ENCODE data around the gene IFRD1.
"Not testable (repeated sequence)": the region's sequence is repeated elsewhere in the genome, so short reads cannot be mapped to it uniquely, and the experiment has no call there.

Gene IFRD1

DNA sequence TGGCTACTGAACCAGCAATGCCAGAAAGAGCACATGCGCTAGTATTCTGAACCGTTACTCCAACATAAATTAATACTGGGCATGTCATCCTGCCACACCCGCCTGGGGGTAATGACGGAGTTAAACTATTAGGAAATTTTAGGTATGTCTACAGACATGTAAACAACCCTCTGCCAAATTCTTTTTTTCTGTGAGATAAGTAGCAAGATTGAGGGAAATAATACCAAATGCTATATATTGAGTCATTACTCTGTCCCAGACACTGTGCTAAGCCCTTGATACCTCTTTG lies 37.9 kb downstream of the IFRD1 start:
- DNase-seq (ENCODE audit: low spot score) = no peak

DNA sequence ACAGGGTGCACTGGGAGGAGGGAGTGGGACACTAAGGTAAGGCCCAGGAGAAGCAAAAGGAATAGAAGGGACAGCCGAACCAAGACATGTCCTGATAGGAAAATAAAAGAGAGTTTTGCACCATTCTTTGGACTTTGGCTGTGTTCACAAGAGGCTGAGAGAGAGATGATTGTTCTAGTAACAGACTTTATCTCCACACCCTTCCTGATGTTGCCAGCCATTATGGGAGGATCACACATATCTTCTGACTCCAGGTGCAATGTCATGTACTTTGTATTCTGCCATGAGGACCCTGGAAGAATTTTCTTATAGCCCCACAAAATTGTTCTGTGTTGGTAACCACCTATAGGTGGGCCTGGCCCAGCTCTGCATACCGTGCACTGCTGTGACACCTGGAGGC lies 41.9 kb downstream of the IFRD1 start:
- DNase-seq (ENCODE audit: low spot score) = no peak

DNA sequence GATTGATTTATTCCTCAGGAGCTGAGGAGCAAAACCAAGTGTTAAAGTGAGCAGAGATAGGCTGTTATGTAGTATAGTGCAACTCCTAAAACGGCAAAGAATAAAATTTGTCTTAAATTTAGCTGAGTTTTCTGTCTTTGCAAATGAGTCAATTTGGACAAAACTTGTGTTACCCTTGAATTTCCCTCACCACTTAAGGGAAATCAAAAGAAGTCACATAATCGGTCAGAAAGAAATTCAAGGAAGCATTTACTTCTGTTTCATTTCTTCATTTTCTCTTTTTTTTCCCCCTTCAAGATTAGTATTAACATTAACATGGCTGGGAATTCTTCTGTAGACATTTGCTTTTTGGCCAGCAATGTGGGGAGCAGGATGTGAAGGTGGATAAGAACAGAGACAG lies 44.4 kb downstream of the IFRD1 start:
- DNase-seq (ENCODE audit: low spot score) = no peak

DNA sequence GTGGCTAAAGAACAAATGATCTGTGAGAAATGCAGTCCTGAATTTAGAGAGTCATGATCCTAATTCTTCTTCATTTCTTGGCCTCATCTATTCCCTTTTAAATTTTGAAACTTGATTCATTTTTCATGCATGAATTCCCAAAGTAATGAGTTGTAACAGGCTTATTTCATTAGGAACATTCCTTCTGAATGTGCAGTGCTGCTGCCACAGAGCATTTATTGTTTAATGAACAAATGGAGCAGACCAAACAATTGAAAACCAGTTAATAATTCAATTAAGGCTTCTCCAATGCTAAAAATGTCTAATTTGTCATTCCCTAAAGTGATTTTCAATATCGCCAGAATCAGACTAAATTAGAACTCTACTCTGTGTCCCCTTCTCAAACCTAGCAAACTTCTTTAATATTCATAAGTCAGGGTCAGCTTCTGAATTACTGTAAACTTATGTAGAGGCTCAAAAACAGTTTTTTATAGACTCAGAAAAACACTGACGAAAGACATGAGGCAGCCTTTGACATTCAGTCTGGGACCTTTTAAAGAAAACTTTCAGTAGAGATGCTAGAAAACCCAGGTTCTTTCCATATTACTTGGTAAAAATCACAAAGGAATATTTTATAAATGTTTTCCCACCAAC lies 45.0 kb downstream of the IFRD1 start:
- DNase-seq (ENCODE audit: low spot score) = no peak

DNA sequence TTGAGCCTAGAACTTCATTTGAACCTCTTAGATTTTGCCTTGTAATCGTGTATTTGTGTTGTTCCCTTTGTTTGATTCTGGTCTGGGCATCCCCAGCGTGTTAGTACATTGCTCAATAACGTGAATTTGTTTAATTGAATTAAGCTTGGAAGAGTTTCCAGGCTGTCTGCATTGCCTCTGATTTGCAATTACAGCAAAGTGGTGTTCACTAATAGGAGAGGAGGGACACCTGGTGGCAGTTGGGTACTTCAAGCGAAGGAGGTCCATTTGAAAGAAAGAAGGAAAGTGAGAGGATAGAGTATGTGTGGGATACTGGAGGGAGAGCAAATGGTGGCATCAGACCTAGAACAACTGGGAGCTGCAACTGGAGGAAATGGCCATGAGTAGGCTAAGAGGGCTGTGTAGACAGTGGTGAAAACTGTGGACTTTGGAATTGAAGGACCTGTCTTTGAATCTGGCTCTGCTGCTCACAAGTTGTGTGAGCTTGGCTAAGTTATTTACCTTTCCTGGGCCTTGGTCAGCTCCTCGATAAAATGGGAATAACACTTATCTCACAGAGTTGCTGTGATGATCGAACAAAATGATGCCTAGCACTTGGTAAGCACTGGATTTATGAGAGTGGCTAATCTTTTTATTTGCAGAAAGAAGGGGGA lies 45.7 kb downstream of the IFRD1 start:
- DNase-seq (ENCODE audit: low spot score) = peak; percentile 71

DNA sequence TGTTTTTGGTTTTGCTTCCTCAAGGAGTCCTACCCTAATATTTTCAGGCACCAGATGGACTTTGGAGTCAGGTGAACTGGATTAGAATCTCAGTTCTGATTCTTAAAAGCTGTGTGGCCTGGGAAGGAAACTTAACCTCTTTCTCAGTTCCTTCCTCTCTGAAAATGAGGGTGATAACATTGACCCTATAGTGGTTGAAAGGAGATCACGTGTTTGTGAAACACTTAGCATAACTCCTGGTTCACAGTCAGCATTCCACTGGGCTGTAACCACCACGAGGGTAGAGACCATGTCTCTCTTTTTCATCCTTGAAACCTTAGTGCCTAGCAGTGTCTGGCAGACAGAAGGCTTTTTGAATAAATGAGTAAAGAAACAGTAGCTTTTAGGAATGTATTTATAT lies 47.2 kb downstream of the IFRD1 start:
- no peak for DNase-seq (ENCODE audit: low spot score)

DNA sequence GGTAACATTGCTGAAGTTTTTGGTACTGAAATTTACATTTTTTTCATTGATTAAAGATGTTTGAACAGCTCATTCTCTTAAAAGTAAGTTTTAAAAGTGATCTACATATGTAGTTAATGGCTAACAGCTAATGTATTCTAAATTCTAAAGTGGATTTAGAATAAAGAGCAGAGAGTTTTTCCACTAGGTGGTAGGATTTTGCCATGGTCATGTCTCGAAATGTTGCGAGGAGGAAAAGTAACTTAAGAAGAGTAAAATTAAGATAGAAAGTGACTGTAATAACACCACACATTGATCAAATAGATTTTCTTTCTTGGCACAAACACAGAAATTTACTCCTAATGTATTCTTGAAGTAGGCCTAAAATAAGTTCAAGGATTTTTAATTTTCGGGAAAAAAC lies 50.4 kb downstream of the IFRD1 start:
- no peak for DNase-seq (ENCODE audit: low spot score)

DNA sequence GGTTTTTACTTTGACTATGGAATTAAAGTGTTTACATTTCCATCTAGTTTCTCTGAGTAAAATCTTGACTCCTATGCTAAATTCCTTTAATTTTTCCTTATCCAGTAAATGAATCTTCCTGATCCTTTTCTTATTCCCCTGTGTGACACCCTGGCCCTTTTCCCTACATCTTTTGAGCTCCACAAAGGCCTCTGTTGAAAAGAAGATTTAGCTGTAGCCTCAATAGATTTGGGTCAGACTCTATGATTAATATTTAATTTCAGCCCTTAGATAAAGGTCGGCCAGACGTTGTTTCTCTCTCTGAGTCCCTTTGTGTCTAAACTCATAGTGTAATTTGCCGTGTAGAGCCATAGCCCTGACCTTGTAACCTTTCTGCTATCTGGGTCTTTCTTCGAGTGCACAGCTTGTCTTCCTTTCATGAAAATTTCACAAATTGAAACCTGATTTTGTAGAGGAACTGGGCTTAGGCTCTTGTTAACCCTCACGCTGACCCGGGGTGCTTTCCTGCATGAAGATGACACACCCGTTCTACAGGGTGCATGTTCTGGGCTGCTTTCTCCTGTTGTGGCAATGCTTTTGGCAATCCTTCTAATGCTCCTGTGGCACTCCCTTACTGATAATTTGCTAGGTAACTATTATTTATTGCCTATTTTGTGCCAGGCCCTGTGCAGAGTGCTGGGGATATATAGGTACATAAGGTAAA lies 51.7 kb downstream of the IFRD1 start:
- DNase-seq (ENCODE audit: low spot score) = no peak

DNA sequence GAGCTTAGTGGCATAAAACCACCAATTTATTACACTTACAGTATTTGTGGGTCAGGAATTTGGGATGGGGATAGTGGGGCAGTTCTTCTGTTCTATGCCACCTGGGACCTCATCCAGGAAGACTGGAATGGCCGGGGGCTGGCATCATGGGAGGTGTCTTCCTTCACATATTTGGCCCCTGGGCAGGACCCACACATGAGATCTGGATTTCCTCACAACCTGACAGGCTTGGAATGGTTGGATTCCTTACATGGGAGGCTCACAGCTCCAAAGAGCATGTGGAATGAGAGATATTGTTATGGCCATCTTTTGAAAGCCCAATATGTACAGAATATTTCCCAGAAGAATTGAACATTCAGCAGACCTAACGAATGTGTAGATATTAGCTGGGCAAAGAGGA lies 52.4 kb downstream of the IFRD1 start:
- DNase-seq (ENCODE audit: low spot score) = no peak

DNA sequence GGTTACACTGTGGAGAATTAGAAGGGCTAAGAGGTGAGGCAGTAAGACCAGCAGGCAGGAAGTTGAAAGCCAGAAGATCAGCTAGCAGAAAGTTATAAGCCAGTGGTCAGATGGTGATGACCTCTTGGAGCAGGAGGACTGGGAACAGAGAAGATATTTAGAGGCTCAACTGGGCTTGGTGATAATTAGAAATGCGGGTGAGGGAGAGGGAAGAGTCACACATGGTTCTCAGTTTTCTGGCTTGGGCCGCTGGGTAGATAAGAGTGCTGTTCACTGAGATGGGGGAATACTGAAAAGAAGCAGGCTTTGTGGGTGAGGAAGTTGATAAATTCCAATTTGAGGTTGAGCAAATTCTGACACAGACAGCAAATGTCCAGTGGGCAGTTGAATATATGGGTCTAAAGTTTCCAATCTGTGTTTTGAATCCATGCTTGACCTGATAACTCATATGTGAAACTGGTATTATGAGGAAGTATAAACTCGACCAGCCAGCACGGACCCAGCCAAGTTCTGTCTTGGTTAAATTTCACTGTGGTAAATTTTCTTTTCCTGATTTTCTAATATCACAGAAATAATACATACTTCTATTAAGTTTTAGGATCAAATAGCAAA lies 53.2 kb downstream of the IFRD1 start:
- no peak for DNase-seq (ENCODE audit: low spot score)

DNA sequence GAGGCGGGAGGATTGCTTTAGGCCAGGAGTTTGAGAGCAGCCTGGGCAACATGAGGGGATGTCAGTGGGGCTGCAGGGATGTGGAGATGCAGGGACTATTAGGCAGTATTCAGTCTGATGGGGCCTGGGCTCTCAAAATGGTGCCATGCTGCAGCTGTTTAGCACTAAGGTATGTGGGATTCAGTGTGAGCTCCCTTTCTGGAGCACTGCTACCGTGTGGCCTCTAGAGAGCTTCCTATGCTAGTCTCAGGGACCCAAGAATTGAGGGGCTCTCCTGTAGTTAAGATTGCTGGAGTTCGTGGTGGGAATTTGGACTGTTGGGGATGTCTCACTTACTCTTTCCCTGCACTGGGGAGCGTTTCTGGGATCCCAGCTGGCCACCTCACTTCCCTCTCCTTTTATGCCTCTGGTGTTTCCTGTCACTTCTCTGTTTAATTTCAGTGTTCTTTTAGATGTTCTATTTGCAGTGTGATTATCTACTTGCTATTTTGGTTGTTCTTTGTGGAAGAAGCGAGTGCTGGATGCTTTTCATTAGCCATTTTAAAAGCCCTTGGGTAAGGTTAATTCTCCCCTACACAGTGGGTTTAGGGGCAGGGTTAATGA lies 53.9 kb downstream of the IFRD1 start:
- DNase-seq (ENCODE audit: low spot score) = no peak

DNA sequence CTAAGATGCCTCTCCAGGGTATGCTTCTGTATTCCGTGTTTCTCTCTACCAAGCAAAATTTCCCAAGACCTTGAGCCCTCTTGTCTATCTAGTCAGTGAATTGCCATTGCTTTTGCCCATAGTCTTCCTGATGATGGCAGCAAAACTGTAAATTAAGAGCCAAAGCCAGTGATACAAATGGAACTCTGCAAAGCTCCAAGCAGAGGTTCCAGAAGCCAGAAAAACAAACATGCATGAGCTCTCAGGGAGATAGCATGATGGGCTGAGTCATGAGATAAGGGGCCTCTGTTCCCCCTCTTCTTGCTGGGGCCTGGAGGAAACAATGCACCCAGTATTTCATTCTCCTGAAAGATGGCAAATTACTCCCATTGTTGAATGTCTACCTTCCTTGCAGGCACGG lies 55.2 kb downstream of the IFRD1 start:
- DNase-seq (ENCODE audit: low spot score) = no peak

DNA sequence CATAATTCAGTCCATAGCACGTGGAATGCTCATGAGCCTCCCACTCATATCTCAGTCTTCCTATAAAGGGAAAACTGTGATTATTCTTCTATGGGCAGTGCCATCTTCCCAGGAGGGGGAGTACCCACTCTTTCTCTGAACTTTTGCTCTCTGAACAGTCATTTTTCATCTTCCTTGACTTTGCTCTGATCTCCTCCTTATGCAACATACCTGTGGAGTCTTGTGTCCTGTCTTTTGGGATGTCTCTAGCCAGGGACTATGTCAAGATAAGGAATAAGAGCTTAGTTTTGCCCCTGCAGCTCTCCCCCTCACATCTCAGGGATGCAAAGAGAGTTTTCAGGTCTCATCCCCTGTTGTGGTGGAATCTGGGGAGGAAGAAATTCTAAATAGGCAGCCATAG lies 58.1 kb downstream of the IFRD1 start:
- no peak for DNase-seq (ENCODE audit: low spot score)

DNA sequence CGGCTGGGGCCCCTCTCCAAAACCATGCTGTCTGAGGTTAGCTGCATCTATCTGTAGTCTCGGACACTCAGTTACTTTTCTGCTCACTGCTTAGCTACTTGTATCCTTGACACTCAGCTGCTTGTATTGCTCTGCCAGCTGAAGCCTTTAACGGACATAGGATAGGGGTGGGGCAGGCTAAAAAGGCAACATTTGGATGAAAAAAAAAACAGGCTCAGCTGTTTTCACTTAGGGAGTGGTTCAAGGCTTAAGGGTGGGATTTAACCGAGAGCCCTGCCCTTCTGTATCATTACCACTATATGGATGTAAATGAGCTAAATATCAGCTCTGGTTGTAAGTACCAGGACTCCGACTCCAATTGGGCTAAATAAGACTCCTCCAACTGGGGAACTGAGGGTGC lies 59.1 kb downstream of the IFRD1 start:
- DNase-seq (ENCODE audit: low spot score) = no peak

DNA sequence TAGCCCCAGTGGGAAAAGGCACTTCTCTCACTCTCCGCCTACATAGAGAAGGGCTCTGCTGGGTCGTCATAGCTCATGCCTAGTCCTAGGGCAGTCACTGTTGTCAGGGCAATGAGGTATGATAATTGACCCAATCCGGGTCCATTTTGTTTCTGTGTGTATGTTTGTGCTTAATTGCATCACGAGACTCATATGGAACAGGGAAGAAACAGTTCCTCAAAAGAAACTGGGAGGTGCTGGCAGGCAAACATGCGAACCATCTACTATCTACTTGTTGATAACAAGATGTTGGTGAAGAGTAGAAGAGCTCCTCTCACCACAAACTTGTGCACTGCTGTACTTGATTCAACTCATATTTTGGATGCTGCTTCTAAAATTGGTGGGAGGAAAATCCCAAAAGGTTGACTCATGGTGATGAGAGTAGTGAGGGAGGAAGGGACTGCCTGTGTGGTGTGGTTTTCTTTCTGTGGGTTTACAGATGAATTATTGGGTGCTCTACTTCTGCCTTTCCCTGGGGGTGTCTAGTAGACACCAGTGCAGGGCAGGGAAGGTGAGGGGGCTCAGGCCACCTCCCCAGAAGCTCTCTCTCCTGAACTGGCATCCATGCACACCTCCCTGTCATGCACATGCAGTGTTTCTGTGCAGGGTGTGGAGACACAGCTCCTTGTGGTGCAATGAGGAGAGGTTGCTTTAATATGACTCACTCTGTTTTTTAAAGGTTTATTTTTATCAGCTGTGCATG lies 59.9 kb downstream of the IFRD1 start:
- DNase-seq (ENCODE audit: low spot score) = no peak

DNA sequence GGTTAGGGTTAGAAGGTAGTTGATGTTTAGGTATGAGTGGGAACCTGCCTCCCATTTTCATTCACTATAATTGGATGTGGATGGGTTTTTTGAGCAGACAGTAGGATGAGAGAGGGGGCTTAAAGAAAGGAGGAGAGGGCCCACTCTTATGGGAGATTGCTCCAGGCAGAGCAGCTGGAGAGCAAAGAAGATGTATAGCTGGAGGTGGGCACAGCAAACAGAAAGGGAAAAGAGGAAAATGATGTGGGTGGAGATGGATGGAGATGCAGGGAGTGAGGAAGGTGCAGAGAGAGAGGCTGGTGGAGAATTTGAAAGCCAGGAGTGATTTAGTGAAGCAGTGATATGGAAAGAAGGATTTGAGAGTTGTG lies 60.5 kb downstream of the IFRD1 start:
- DNase-seq (ENCODE audit: low spot score) = no peak

DNA sequence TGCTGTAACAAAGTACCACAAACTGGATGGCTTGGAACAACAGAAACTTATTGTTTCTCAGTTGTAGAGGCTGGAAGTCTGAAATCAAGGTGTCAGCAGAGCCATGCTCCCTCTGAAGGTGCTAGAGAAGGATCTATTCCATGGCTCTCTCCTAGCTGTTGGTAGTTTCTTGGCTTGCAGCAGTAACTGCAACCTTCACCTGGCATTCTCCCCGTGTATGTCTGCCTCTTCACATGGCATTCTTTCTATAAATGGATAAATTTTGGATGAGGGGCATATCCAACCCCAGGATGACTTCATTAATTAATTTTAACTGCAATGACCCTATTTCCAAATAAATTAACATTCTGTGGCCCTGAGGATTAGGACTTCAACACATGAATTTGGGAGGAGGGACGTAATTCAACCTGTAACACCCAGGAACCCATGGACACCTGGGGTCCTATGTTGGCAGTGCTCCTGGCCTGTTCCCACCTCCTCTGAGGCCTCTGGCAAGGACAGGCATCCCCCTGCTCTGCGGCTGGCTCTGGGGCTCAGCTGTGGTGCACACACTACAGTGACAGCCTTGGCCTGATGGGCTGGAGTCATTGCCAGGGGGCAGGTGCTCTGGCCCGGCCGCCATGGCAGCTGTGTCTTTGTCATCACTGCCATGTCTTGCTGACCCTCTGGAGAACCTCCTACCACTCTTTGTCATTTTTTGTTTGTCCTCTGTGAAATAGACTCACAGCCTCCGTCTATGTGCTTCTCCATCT lies 61.4 kb downstream of the IFRD1 start:
- peak; percentile 50 for DNase-seq (ENCODE audit: low spot score)

DNA sequence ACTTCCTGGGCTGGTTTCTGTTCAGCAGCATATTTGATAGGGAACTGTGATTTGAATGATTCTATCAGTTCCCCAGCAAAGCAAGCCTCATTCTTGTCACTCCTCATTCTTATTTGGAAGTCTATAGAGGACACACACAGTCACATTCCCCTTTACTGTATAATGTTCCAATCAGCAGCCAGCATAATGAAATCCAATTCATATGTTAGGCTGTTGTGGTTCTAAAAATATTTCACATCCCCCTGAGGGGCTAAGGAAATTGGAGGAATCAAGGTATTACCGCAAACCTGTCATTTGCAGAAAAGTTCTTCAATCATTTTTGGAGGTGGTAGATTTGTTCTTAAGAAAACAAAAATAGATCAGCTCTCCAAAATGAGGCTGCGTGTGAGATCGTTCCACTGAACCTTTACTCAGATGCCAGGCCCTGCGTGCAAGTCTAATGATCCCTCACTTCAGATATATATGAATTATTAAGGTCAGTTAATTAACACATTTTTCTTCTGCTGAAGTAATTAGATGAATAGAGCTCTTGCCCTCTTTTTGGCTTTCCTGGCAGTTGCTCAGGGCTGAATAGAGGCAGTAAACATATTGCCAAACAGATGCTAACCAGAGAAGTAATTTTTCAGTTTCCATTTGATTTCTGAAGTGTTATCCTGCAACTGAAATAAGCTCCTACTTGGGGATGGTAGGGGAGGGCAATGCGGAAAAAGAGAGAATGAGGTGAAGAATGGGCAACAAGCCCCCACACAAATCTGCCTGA lies 62.4 kb downstream of the IFRD1 start:
- peak; percentile 21 for DNase-seq (ENCODE audit: low spot score)

DNA sequence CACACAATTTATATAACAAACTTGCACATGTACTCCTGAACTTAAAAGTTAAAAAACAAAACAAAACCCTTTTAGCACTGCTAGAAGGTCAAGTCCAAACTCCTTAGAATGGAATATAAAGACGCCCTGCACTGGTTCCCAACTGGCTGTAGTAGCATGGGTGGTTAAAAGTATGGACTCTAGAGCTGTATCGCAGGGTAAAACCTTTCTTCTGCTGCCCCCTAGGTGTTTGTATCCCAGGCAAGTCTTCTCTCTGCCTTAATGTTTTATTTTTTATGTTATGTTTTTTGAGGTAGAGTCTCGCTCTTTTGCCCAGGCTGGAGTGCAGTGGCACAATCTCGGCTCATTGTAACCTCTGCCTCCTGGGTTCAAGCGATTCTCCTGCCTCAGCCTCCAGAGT lies 65.7 kb downstream of the IFRD1 start:
- no peak for DNase-seq (ENCODE audit: low spot score)

DNA sequence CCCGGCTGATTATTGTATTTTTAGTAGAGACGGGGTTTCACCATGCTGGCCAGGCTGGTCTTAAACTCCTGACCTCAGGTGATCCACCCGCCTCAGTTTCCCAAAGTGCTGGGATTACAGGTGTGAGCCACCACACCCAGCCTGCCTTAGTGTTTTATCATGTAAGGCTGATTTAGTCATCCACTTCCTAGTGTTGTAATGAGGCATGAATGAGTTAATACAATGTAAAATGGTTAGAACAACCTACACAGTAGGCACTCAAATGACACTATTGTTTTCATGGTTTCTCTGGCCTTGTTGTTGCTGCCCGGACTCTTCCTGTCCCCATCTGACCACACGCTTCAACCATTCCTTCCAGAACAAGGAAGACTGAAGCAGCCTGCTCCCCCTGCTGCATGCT lies 66.2 kb downstream of the IFRD1 start:
- not testable (repeated sequence) for DNase-seq (ENCODE audit: low spot score)

DNA sequence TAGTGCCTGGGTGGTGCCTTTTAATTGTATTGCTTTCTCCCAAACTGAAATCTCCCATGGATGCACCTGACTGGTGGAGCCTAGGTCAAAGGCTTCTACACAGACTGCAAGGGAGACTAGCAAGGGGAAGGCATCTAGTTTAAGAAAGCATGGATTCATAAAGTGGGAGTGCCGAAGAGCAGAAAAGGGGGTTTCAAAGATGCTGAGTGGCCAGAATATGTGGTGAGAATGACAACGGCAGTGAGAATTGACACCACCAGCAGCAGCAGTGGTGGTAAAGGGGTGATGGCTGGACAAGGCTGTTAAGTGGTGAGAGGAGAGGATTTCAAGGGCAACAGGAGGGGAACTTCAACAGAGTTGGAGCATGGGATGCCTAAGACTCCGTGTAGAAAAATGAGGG lies 67.2 kb downstream of the IFRD1 start:
- no peak for DNase-seq (ENCODE audit: low spot score)
